GM12892 (cell line): ENCODE data around the gene RBM19.

Experiments
- DNase-seq: peaks from one replicate; pipeline ENCODE4 v3.0.0; 2011; ENCODE audit not compliant: insufficient read length
- FAIRE-seq: peaks from 2 replicates; lab custom pipeline; 2011; peaks lifted over from hg19 to GRCh38; lab: Jason Lieb, UNC
- POLR2A ChIP-seq: IDR thresholded peaks from 2 replicates; pipeline ENCODE4 v1.6.1; 2011; ENCODE audit warnings: low read depth, low read length, control low read depth
- POLR2AphosphoS5 ChIP-seq: IDR thresholded peaks from 2 replicates; pipeline ENCODE4 v1.6.1; 2011; ENCODE audit warnings: low read depth, low read length, control low read depth
- TAF1 ChIP-seq: IDR thresholded peaks from 2 replicates; pipeline ENCODE4 v1.6.1; 2011; ENCODE audit warnings: low read depth, mild to moderate bottlenecking, control low read depth, low read length, borderline replicate concordance

The RBM19 gene

GRCh38 chr12:113984464-113984863 is 18.3 kb upstream of the RBM19 start:
- no peak for DNase-seq
- no peak for TF ChIP-seq TAF1
- TF ChIP-seq POLR2A, result no peak
- no peak for TF ChIP-seq POLR2AphosphoS5
- FAIRE-seq, result no peak

- no peak for DNase-seq
- no peak for TF ChIP-seq TAF1
- FAIRE-seq, result no peak
Measured at GRCh38 chr12:113983777-113984448, 17.8 kb upstream of the RBM19 start.

- TF ChIP-seq TAF1, result no peak
- DNase-seq (no peak), FAIRE-seq (no peak)
Measured at GRCh38 chr12:113983265-113983664, 17.1 kb upstream of the RBM19 start.

- TF ChIP-seq POLR2A, result no peak
- no peak for TF ChIP-seq TAF1
- no peak for TF ChIP-seq POLR2AphosphoS5
- FAIRE-seq (no peak), DNase-seq (no peak)
Measured at GRCh38 chr12:113981876-113982275, 15.8 kb upstream of the RBM19 start.

GRCh38 chr12:113980537-113981337 is 14.6 kb upstream of the RBM19 start:
- DNase-seq (no peak), FAIRE-seq (peak; percentile 79)
- TF ChIP-seq TAF1 (no peak), POLR2AphosphoS5 (no peak), POLR2A (no peak)

- FAIRE-seq, result no peak
- no peak for DNase-seq
- TF ChIP-seq TAF1 (no peak), POLR2AphosphoS5 (no peak), POLR2A (no peak)
Measured at GRCh38 chr12:113980054-113980453, 13.9 kb upstream of the RBM19 start.

GRCh38 chr12:113978080-113978479 is 12.0 kb upstream of the RBM19 start:
- FAIRE-seq (no peak), DNase-seq (no peak)
- no peak for TF ChIP-seq POLR2AphosphoS5
- no peak for TF ChIP-seq TAF1
- TF ChIP-seq POLR2A, result no peak

- no peak for DNase-seq
- TF ChIP-seq POLR2AphosphoS5 (no peak), POLR2A (no peak), TAF1 (no peak)
- no peak for FAIRE-seq
Measured at GRCh38 chr12:113974006-113974405, 7.9 kb upstream of the RBM19 start.

GRCh38 chr12:113973109-113973904 is 7.2 kb upstream of the RBM19 start:
- FAIRE-seq (no peak), DNase-seq (no peak)
- no peak for TF ChIP-seq POLR2A
- no peak for TF ChIP-seq POLR2AphosphoS5
- TF ChIP-seq TAF1, result no peak

GRCh38 chr12:113971392-113971791 is 5.3 kb upstream of the RBM19 start:
- FAIRE-seq (no peak), DNase-seq (no peak)
- no peak for TF ChIP-seq TAF1
- no peak for TF ChIP-seq POLR2A
- no peak for TF ChIP-seq POLR2AphosphoS5

GRCh38 chr12:113970211-113970610 is 4.1 kb upstream of the RBM19 start:
- no peak for FAIRE-seq
- TF ChIP-seq POLR2AphosphoS5, result no peak
- TF ChIP-seq TAF1, result no peak
- no peak for TF ChIP-seq POLR2A
- no peak for DNase-seq
